HG03469 (cell line): ENCODE results near the gene RNF26.

ENCODE experiments used
- ATAC-seq: cut with Tn5 transposase; IDR thresholded peaks from one replicate; pipeline ENCODE4 v1.9.1; 2021; ENCODE audit warnings: mild to moderate bottlenecking, moderate library complexity, moderate number of reproducible peaks; ENCODE audit not compliant: unreplicated experiment

Gene RNF26

GRCh38 chr11:119335655-119336543 lies 1.6 kb downstream of the RNF26 start:
- ATAC-seq, result no peak

GRCh38 chr11:119336744-119337469 lies 2.6 kb downstream of the RNF26 start:
- no peak for ATAC-seq

- no peak for ATAC-seq
Measured at GRCh38 chr11:119337581-119338317, 3.4 kb downstream of the RNF26 start.

GRCh38 chr11:119338318-119338890 lies 4.1 kb downstream of the RNF26 start:
- no peak for ATAC-seq

GRCh38 chr11:119338965-119339588 lies 4.8 kb downstream of the RNF26 start:
- no peak for ATAC-seq

- no peak for ATAC-seq
Measured at GRCh38 chr11:119339589-119340334, 5.4 kb downstream of the RNF26 start.

GRCh38 chr11:119340335-119341221 lies 6.3 kb downstream of the RNF26 start, which contains the start of gene C1QTNF5:
C1QTNF5 (minus strand) TSS chr11:119340883; CDS start chr11:119340397, 486 bp downstream.
- ATAC-seq, result no peak

GRCh38 chr11:119341222-119342022 lies 7.1 kb downstream of the RNF26 start:
- ATAC-seq, result no peak

- ATAC-seq, result no peak
Measured at GRCh38 chr11:119342023-119342300, 7.6 kb downstream of the RNF26 start.

- no peak for ATAC-seq
Measured at GRCh38 chr11:119342362-119343130, 8.2 kb downstream of the RNF26 start.

GRCh38 chr11:119343726-119344125 lies 9.4 kb downstream of the RNF26 start:
- ATAC-seq, result no peak

GRCh38 chr11:119344291-119345010 lies 10.1 kb downstream of the RNF26 start:
- no peak for ATAC-seq

GRCh38 chr11:119345685-119346084 lies 11.4 kb downstream of the RNF26 start:
- no peak for ATAC-seq

- ATAC-seq, result no peak
Measured at GRCh38 chr11:119346605-119347004, 12.3 kb downstream of the RNF26 start, which contains the start of gene MFRP. MFRP (minus strand) TSS chr11:119346705; CDS start chr11:119346513, 192 bp downstream.

GRCh38 chr11:119347242-119347641 lies 12.9 kb downstream of the RNF26 start:
- no peak for ATAC-seq

GRCh38 chr11:119347940-119348605 lies 13.7 kb downstream of the RNF26 start:
- ATAC-seq, result no peak
